ENCODE data around the gene BRINP1.

The BRINP1 gene

GRCh38 chr9:119368681-119369581 lies at the start of gene BRINP1:
TSS of gene BRINP1 (minus strand) at chr9:119369435. CDS start at chr9:119313355, 56,080 bp downstream.
- no peak for DNase-seq

DNA sequence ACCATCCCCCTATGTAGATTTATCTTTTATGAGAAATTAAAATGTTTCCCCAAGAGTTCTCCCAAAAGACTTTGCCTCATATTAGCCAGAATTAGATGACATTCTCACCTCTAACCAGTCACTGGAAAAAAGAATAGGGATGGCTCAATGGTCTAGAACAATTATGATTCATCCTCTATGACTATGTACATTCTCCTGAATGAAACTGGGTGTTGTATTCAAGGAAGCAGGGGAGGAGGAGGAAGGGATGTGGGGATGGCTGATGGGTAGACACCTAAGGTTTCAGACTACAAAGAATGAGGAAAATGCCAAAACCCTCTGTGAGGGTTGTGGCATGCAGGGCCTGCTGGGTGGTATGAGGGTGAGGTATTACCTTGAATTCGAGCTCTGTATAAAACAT lies 49.5 kb upstream of the BRINP1 start:
- DNase-seq, result no peak

- DNase-seq, result no peak
Measured at GRCh38 chr9:119416793-119417192, 47.6 kb upstream of the BRINP1 start.

DNA sequence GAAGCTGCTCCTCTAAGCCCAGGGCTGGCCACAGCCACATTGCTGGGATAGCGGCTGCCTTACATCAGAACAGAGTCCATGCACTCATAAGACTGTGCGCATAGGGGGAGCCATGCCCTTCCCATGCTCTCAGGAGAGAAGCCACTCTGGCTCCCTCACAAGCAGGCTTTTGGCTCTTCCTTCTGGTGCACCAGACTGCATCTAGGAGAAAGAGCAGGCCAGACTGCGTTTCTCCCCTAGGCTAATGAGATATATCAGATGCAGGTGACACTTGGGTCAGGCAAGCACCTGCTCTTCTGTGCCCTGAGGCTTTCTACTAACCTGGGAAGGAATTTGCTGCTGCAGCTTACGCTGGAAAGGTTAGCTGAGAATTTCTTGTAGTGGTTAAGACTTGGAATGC lies 43.2 kb upstream of the BRINP1 start:
- DNase-seq, result no peak

GRCh38 chr9:119409552-119409951 lies 40.3 kb upstream of the BRINP1 start:
- no peak for DNase-seq

DNA sequence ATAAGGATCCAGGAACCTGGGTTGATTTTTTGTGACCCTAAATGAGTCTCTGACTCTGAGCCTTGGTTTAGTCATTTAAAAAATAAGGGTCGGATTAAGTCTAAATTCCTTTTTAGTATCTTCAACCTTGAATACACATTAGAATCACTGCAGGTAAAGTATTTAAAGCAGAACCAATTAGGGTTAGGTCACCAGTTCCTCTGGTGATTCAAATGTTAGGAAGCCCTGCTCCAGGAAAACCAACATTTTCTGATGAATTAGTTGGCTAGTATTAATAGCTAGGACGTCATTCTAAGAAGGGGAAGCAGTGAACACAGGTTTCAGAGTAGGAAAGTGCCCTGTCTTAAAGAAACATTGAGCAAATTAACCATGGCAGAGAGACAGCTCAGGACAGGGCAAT lies 31.4 kb upstream of the BRINP1 start:
- DNase-seq, result no peak

GRCh38 chr9:119398350-119398749 lies 29.1 kb upstream of the BRINP1 start:
- DNase-seq, result no peak

GRCh38 chr9:119391878-119392277 lies 22.6 kb upstream of the BRINP1 start:
- DNase-seq, result no peak

- DNase-seq, result no peak
Measured at GRCh38 chr9:119375892-119376291, 6.7 kb upstream of the BRINP1 start.

DNA sequence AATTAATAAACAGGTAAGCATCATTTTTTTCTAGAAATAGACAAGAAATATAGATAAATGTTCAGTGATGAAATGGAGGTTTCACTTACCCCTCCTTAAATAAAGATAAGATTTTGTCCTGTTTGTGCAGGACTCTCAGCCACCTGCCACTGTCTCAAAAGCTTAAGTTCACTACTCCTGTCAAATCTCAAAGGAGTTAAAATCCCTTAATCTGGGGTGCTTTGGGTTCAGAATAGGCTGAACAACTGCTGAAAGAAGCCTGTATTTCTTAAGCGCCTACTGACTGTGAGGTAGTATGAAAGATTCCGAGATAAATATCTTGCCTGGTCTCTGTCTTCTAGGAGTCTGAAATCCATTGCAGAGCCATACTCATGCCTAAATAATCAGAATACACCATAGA lies 3.7 kb upstream of the BRINP1 start:
- DNase-seq, result no peak

DNA sequence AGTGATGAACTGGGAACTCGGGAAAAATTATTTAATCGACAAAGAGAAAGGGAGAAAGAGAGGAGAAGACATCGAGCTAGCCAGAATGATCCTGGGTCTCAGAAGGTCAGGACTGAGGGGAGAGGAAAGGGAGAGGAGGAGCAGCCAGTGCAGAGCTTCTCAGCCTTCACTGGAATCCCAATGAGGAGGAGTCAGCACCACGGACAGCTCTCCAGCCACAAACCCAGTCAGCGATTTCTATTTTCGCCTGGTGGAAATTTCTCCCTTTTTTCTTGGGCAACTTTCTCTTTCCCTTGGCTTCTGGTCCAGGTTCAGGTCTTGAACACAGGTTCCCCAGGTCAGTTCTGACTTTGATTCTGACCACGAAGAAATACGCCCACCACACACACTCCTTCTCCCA lies 1.6 kb upstream of the BRINP1 start:
- no peak for DNase-seq

DNA sequence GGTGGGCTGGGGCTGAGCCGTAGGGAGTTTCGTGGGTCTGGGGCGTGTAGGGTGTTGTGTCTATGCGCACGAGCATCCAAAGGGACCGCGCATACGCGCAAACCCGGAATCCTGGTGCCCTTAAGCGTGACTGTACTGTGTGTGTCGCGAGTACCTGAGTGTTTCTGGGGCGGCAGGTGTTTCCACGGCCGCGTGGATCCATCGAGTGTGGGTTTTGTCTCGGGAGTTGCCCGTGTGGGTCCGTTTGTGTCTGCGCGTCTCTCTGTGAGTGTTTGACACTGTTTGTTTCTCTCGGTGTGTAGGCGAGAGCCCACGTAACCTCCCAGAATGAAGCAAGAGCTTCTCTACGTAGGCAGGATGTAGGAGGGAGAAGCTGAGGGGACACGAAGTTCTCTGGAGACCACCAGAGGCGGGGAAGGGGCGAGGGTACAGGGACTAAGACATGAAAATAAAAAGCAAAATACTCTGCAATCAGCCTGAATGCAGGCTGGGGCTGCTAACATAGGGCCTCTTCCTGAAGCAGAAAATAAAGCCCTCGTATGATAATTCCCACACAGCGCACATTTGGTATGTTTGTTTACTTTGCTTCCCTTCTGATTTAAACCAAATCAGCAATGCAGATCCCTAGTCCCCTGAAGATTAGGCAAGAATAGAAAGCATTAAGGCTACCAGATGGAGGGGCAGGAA lies 588 bp upstream of the BRINP1 start:
- DNase-seq, result no peak

- DNase-seq, result no peak
Measured at GRCh38 chr9:119368179-119368578, 1.1 kb downstream of the BRINP1 start.

DNA sequence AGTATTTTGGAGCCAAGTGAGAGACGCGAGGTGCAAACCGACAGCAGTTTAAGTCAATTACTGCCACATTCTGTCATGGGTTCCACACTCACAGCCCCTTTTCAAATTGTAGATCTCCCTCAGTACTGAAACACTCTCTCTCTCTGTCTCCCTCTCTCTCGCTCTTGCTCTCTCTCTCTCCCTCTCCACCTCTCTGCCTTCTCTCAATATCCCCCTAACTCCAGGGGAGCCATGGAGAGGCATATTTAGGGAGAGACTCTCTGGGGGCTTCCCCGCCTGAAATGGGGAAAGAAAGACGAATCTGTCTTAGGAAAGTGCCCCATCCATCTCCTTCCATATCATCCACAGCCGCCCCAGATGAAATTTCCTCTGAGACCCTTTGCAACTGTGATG lies 1.6 kb downstream of the BRINP1 start:
- no peak for DNase-seq

DNA sequence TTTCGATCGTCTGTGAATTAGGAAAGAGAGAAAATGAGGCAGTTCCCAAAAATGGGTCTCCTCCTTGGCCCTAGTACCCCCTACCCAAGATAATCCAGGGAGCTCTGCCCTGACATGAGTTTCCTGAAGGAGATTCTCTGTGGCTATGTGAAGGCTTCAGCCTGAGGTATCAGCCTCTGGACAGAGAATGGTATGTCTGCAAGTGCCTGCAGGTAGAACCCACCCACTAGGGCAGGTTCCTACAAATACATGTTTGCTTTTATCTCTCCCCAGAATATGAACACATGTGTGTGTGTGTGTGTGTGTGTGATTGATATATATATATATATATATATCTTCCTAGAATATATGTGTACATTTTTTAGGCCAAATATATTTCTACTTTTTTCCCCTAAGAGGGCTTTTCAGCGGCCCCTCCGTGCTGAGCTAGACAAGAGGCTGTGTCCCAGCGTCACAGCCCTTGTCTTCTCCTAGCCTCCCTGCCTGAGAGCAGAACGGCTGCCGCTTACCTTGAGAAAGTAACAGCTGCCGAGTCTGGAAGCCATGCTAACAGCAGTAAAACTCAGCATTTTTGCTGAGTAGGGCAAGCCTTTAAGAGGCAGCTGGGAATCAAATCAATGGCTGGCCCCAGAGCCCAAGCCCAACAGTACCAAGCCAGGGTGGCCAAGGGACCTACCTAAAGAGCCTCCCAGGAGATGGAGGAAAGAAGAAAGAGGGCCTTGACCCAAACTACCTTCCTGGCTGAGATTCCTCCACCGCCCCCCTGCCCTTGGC lies 2.1 kb downstream of the BRINP1 start:
- DNase-seq, result no peak

DNA sequence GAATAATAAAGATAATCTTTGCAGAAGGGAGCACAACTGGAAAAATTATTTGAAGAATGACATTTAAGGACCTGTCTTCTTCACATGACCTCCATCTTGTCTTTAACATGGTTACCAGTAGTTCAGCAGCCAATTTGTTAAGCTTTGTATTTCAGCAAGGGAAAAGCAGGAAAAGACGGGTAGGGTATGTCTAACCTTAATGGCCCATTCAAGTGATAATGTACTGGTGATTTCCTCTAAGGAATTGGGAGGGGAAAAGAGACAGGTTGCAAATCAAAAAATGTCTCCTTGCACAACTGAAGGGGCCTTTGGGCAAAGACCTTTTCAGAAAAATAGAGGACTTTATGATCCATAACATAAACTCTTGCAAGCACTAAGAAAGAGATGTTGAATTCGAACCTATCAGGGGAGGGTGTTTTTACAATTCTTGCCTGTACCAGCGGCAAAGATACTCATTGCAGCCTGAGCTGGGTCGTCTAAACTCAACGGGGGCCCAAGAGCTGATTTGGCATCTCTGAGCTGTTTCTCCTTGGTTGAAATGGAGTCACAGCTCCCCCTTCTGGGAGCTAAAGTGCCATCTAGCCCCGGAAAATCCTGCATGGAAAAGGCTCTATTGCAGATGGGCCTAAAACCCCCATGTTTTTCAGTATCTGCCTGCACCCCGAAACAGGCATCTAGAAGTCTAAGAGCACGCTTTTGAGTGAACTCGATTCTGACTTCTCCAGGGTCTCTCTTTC lies 3.8 kb downstream of the BRINP1 start:
- DNase-seq, result no peak

GRCh38 chr9:119360237-119360636 lies 9.0 kb downstream of the BRINP1 start:
- no peak for DNase-seq

DNA sequence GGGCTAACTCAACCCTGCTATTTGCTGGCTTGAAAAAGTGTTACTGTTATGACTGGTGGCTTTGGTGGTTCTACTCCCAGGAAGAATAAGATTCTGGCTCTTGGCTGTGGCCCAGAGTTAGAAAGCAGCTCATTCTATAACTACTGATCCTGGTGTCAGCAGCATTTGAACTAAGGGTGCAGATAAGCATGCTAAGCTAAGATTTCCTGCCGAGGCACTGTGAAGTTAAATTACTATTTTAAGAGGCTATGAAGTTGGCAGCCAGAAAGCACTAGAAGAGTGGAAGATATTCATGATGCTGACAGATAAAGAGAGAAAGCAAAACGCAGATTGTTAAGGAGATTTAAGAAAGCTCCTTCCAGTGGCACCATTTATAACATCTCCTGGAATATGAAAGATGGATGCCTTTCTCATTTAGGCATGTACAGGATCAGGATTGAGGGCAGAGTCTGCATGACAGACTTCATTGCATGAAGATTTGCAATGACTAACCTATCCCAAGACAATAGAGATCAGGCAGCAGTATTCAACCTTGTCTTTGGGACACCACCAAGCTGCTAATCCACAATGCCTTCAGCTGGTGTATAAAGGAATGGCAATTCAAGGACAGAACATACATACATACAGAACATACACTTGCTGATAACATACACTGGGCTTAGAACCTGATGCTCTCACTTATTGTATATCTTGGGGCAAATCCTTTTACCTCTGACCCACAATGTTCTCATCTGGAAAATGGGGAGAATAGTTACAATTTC lies 11.7 kb downstream of the BRINP1 start:
- DNase-seq, result no peak

DNA sequence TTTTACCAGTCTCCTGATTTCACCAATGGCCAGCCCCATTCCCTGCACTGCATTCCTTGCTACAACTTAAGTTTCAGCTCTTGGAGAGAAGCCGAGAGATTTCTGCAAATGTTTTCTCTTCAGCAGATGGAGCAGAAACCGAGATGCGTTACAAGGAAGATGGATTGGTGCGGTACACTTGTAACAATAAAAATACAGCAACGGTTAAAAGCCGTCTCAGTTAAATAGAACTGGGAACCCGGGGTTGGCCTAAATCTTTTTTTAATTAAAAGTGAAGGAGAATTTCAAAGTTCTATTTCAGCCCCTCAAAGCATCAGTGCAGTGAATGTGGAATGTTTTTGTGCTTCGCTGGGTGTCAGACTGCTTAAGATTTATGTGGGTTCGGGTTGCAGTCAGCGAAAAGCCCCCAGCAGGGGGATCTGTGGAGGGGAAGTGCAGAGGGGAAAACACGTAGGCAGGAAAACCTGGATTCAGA lies 19.8 kb downstream of the BRINP1 start:
- no peak for DNase-seq

- DNase-seq, result no peak
Measured at GRCh38 chr9:119343059-119343990, 25.9 kb downstream of the BRINP1 start.

GRCh38 chr9:119339056-119339455 lies 30.2 kb downstream of the BRINP1 start:
- no peak for DNase-seq
